Upper lobe of right lung (tissue), 1 donor: ENCODE results near the gene ARMC8. TPM values are rescaled to one million over a fixed set of nuclear protein-coding genes. Genes with fewer than 3 reads are reported as not detected.

ENCODE experiments used
- ATAC-seq: fragments of 200-7000 bp; cut with Tn5 transposase; one replicate; pipeline ENCODE4 v1.9.1; 2020; ENCODE audit warnings: mild to moderate bottlenecking, moderate library complexity
- DNase-seq: peaks from one replicate; pipeline ENCODE4 v3.0.0-alpha.2; 2020
- H3K27ac ChIP-seq: fragments of 200-600 bp; one replicate; pipeline ENCODE4 v1.8.0; 2022
- H3K27me3 ChIP-seq: fragments of 200-600 bp; one replicate; pipeline ENCODE4 v1.8.0; 2022; ENCODE audit warnings: mild to moderate bottlenecking
- H3K36me3 ChIP-seq: fragments of 200-600 bp; one replicate; pipeline ENCODE4 v1.8.0; 2022
- H3K4me1 ChIP-seq: fragments of 200-600 bp; one replicate; pipeline ENCODE4 v1.8.0; 2022
- H3K4me3 ChIP-seq: fragments of 200-600 bp; one replicate; pipeline ENCODE4 v1.8.0; 2022; ENCODE audit warnings: mild to moderate bottlenecking
- H3K9me3 ChIP-seq: fragments of 200-600 bp; one replicate; pipeline ENCODE4 v1.8.0; 2022
- intact Hi-C: fragments of 100-400 bp; cut with DNase I; formaldehyde crosslinking; loops from one replicate; pipeline ENCODE4 v1.11.0; 2022
- total RNA-seq: library from RNA; stranded (reverse); fragmentation: NEBNext Ultra II Directional; extraction: Animal tissue kit (Norgen Biotek cat#: 25700); gene quantifications from one replicate; pipeline ENCODE4 v1.2.1, GENCODE V29; 2021
- TF ChIP-seq, protein P1 (sequence below): fragments of 200-600 bp; IDR thresholded peaks from one replicate; pipeline ENCODE4 v1.8.0; 2022; ENCODE audit warnings: antibody characterized with exemption
- donor health status: DM: no; HTN: yes; CAD: no; lungs with severe emphysema.

The ARMC8 gene
- total RNA-seq, 1 donor from 2014 or later = 50.3 TPM

GRCh38 chr3:138289260-138289659 lies 102.2 kb downstream of the ARMC8 start:
- Histone ChIP-seq H3K9me3 (no peaks in the 10 kb centered on the region), H3K4me1 (no peaks in the 10 kb centered on the region), H3K27ac (no peak overlapping the region), H3K36me3 (peaks cover 94% of the 10 kb centered on the region), H3K4me3 (no peak overlapping the region), H3K27me3 (no peaks in the 10 kb centered on the region)
- TF ChIP-seq, protein P1, sequence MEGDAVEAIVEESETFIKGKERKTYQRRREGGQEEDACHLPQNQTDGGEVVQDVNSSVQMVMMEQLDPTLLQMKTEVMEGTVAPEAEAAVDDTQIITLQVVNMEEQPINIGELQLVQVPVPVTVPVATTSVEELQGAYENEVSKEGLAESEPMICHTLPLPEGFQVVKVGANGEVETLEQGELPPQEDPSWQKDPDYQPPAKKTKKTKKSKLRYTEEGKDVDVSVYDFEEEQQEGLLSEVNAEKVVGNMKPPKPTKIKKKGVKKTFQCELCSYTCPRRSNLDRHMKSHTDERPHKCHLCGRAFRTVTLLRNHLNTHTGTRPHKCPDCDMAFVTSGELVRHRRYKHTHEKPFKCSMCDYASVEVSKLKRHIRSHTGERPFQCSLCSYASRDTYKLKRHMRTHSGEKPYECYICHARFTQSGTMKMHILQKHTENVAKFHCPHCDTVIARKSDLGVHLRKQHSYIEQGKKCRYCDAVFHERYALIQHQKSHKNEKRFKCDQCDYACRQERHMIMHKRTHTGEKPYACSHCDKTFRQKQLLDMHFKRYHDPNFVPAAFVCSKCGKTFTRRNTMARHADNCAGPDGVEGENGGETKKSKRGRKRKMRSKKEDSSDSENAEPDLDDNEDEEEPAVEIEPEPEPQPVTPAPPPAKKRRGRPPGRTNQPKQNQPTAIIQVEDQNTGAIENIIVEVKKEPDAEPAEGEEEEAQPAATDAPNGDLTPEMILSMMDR = no peak
- no peak for DNase-seq
- intact Hi-C loops = no loop called here
- ATAC-seq = no peak

- no peak overlapping the region for H3K4me3 ChIP-seq
- DNase-seq (no peak), ATAC-seq (no peak)
- no peaks in the 10 kb centered on the region for H3K27me3 ChIP-seq
- TF ChIP-seq, protein P1 = no peak
- intact Hi-C loops = no loop called here
- no peaks in the 10 kb centered on the region for H3K9me3 ChIP-seq
- H3K27ac ChIP-seq = no peak overlapping the region
- H3K4me1 ChIP-seq = no peaks in the 10 kb centered on the region
- H3K36me3 ChIP-seq = peaks cover 90% of the 10 kb centered on the region
Measured at GRCh38 chr3:138289701-138290100, 102.6 kb downstream of the ARMC8 start.

DNA sequence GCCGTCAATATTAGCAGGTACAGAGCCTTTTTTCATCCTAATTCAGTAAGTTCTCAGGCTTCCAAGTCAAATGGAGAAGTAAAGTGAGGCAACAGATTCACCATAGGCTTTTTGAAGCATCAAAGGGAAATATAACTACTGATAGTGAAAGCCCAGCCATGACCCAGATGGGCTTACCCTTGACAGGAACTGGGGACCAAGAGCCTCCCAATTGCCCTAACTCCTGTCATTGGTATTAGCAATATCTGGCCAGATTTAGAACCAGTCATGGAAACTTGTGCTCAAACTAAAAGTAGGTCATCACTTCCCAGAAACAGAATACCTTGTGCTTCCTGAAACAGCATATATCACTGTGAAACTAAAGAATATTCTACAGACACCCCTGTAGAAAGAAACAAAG lies 109.5 kb downstream of the ARMC8 start:
- DNase-seq (no peak), ATAC-seq (no peak)
- H3K27me3 ChIP-seq = no peaks in the 10 kb centered on the region
- peaks cover 49% of the 10 kb centered on the region for H3K36me3 ChIP-seq
- H3K27ac ChIP-seq = no peak overlapping the region
- no peaks in the 10 kb centered on the region for H3K9me3 ChIP-seq
- no peak overlapping the region for H3K4me3 ChIP-seq
- intact Hi-C loops = no loop called here
- TF ChIP-seq, protein P1 = no peak
- no peaks in the 10 kb centered on the region for H3K4me1 ChIP-seq

- TF ChIP-seq, protein P1 = no peak
- no peaks in the 10 kb centered on the region for H3K27me3 ChIP-seq
- H3K4me1 ChIP-seq = no peaks in the 10 kb centered on the region
- intact Hi-C loops = no loop called here
- H3K4me3 ChIP-seq = no peak overlapping the region
- no peaks in the 10 kb centered on the region for H3K9me3 ChIP-seq
- DNase-seq (no peak), ATAC-seq (no peak)
- no peak overlapping the region for H3K27ac ChIP-seq
- peaks cover 44% of the 10 kb centered on the region for H3K36me3 ChIP-seq
Measured at GRCh38 chr3:138297059-138297607, 110.0 kb downstream of the ARMC8 start.

GRCh38 chr3:138297876-138298275 lies 110.8 kb downstream of the ARMC8 start:
- no peaks in the 10 kb centered on the region for H3K9me3 ChIP-seq
- DNase-seq (no peak), ATAC-seq (no peak)
- TF ChIP-seq, protein P1 = no peak
- intact Hi-C loops = no loop called here
- no peak overlapping the region for H3K27ac ChIP-seq
- no peaks in the 10 kb centered on the region for H3K27me3 ChIP-seq
- no peak overlapping the region for H3K4me3 ChIP-seq
- no peaks in the 10 kb centered on the region for H3K4me1 ChIP-seq
- peaks cover 37% of the 10 kb centered on the region for H3K36me3 ChIP-seq

DNA sequence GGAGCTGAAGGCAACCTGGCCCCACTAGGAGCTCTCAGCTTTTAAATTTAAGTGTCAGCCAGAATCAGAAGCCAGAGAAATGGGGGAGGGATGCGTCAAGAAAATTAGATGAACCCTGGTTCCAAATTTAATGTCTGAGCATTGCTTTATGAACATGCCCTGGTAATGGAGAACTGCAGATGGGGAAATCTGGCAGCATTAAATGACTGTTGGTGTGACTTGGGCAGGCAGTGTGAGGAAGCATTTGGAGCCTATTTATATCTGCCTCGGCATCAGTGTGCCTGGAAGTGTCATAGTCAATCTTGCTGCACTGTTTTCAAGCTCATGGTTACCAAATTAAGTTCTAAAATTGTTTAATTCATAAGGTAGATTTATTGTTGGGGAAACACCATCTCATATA lies 113.5 kb downstream of the ARMC8 start:
- no peak overlapping the region for H3K4me3 ChIP-seq
- H3K4me1 ChIP-seq = no peaks in the 10 kb centered on the region
- H3K36me3 ChIP-seq = peaks cover 23% of the 10 kb centered on the region
- H3K27me3 ChIP-seq = no peaks in the 10 kb centered on the region
- DNase-seq (no peak), ATAC-seq (no peak)
- H3K27ac ChIP-seq = no peak overlapping the region
- intact Hi-C loops = no loop called here
- no peaks in the 10 kb centered on the region for H3K9me3 ChIP-seq
- TF ChIP-seq, protein P1 = no peak
